Loucy (cell line): Measurements from ENCODE around the gene TBCEL.
"Not testable (repeated sequence)": the region's sequence is repeated elsewhere in the genome, so short reads cannot be mapped to it uniquely, and the experiment has no call there.

ENCODE experiments used
- H2AFZ ChIP-seq: fragments of 200-600 bp; sonication (generic); 2 replicates; pipeline ENCODE4 v1.6.0; 2016; ENCODE audit warnings: antibody characterized with exemption, mild to moderate bottlenecking, low read length, moderate library complexity
- H3F3A ChIP-seq: fragments of 200-600 bp; 2 replicates; pipeline ENCODE4 v1.6.0; 2016; ENCODE audit warnings: antibody characterized with exemption, low read depth, mild to moderate bottlenecking
- H3K27me3 ChIP-seq: fragments of 200-600 bp; sonication (generic); 2 replicates; pipeline ENCODE4 v1.6.1; 2014; ENCODE audit warnings: low read length, mild to moderate bottlenecking; ENCODE audit not compliant: insufficient read depth, poor library complexity, severe bottlenecking
- H3K36me3 ChIP-seq: fragments of 200-600 bp; sonication (generic); 2 replicates; pipeline ENCODE4 v1.6.1; 2016; ENCODE audit warnings: low read length; ENCODE audit not compliant: insufficient read depth
- H3K4me1 ChIP-seq: fragments of 200-600 bp; sonication (generic); 2 replicates; pipeline ENCODE4 v1.5.1; 2014; ENCODE audit warnings: low read length, mild to moderate bottlenecking; ENCODE audit not compliant: insufficient read depth, poor library complexity, severe bottlenecking
- H3K4me2 ChIP-seq: fragments of 200-600 bp; sonication (generic); 2 replicates; pipeline ENCODE4 v1.6.0; 2014; ENCODE audit warnings: antibody characterized with exemption, low read length, low read depth, mild to moderate bottlenecking; ENCODE audit not compliant: poor library complexity, severe bottlenecking
- H3K4me3 ChIP-seq: fragments of 200-600 bp; sonication (generic); 2 replicates; pipeline ENCODE4 v1.5.1; 2014; ENCODE audit warnings: low read length, mild to moderate bottlenecking, mixed read lengths; ENCODE audit not compliant: poor library complexity, severe bottlenecking
- H3K79me2 ChIP-seq: fragments of 200-600 bp; sonication (generic); 2 replicates; pipeline ENCODE4 v1.6.1; 2014; ENCODE audit warnings: low read length; ENCODE audit not compliant: insufficient read depth
- H3K9ac ChIP-seq: fragments of 200-600 bp; sonication (generic); 2 replicates; pipeline ENCODE4 v1.6.0; 2014; ENCODE audit warnings: mild to moderate bottlenecking, low read depth, low read length, moderate library complexity; ENCODE audit not compliant: poor library complexity, severe bottlenecking
- H3K9me2 ChIP-seq: fragments of 200-600 bp; sonication (generic); replicated peaks from 2 replicates; pipeline ENCODE4 v1.6.1; 2016; ENCODE audit warnings: low read depth, low read length, mixed read lengths
- H3K9me3 ChIP-seq: fragments of 200-600 bp; sonication (generic); 2 replicates; pipeline ENCODE4 v1.6.1; 2014; ENCODE audit warnings: mild to moderate bottlenecking, antibody characterized with exemption, low read length, low read depth; ENCODE audit not compliant: insufficient read depth
- H4K20me1 ChIP-seq: fragments of 200-600 bp; sonication (generic); 2 replicates; pipeline ENCODE4 v1.6.0; 2014; ENCODE audit warnings: antibody characterized with exemption, low read length, mild to moderate bottlenecking; ENCODE audit not compliant: insufficient read depth, poor library complexity, severe bottlenecking
- CTCF ChIP-seq: fragments of 200-600 bp; sonication (generic); conservative IDR thresholded peaks from 2 replicates; pipeline ENCODE4 v1.5.1; 2014; ENCODE audit warnings: mild to moderate bottlenecking, antibody characterized with exemption, low read length
- EZH2phosphoT487 ChIP-seq: fragments of 200-600 bp; IDR thresholded peaks from 2 replicates; pipeline ENCODE4 v1.6.1; 2018; ENCODE audit warnings: antibody characterized with exemption, mild to moderate bottlenecking, moderate library complexity, borderline replicate concordance

Gene TBCEL

DNA sequence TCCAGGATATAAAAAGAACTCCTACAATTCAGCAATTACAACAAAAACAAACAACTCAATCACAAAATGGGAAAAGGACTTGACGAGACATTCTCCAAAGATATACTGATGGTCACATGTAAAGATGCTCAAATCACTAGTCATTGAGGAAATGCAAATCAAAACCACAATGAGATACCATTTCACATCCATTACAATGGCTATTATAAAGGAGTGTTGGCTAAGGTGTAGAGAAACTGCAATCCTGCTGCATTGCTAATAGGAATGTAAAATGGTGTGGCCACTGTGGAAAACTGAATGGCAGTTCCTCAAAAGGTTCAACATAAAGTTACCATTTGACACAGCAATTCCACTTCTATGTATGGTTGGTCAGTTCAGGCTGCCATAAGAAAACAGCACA lies 11.8 kb upstream of the TBCEL start:
- Histone ChIP-seq H3K79me2 (no peaks in the 10 kb centered on the region), H2AFZ (no peak overlapping the region), H3K9ac (no peak overlapping the region), H3K4me1 (no peaks in the 10 kb centered on the region), H4K20me1 (no peaks in the 10 kb centered on the region), H3K36me3 (no peaks in the 10 kb centered on the region), H3K9me3 (no peaks in the 10 kb centered on the region), H3K27me3 (no peaks in the 10 kb centered on the region), H3F3A (no peaks in the 10 kb centered on the region), H3K9me2 (no peaks in the 10 kb centered on the region), H3K4me3 (no peak overlapping the region), H3K4me2 (no peak overlapping the region)
- TF ChIP-seq EZH2phosphoT487: no peak
- TF ChIP-seq CTCF: no peak

DNA sequence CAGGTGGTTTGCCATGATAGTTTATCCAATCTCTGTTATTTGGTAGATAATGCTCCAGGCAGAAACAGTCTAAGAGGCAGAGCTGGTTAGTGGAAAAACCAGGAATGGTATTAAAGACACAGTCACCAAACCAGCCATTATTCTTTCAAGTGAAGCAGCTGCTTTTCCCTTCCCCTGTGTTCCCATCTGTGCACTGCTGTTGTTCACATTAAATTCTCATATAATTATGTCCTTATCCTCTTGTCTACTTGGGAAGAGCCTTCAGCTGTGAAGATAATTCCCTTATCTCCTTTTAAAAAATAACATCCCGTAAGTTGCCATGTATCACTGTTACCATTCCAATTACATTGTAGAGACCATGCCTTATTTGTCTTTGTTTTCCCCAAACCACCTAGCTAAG lies 5.2 kb upstream of the TBCEL start:
- H3K36me3 ChIP-seq: no peaks in the 10 kb centered on the region
- H3F3A ChIP-seq: no peaks in the 10 kb centered on the region
- H3K9ac ChIP-seq: no peak overlapping the region
- no peaks in the 10 kb centered on the region for H3K27me3 ChIP-seq
- H3K9me3 ChIP-seq: no peaks in the 10 kb centered on the region
- H3K9me2 ChIP-seq: no peaks in the 10 kb centered on the region
- H3K4me2 ChIP-seq: no peak overlapping the region
- no peaks in the 10 kb centered on the region for H3K79me2 ChIP-seq
- no peaks in the 10 kb centered on the region for H4K20me1 ChIP-seq
- no peak overlapping the region for H3K4me3 ChIP-seq
- H3K4me1 ChIP-seq: no peaks in the 10 kb centered on the region
- no peak overlapping the region for H2AFZ ChIP-seq
- no peak for TF ChIP-seq CTCF
- TF ChIP-seq EZH2phosphoT487: no peak

DNA sequence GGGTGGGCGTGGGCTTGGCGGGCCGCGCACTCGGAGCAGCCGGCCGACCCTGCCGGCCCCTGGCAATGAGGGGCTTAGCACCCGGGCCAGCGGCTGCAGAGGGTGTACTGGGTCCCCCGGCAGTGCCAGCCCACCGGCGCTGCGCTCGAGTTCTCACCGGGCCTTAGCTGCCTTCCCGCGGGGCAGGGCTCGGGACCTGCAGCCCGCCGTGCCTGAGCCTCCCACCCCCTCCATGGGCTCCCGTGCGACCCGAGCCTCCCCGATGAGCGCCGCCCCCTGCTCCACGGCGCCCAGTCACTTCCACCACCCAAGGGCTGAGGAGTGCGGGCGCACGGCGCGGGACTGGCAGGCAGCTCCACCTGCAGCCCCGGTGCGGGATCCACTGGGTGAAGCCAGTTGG lies 2.2 kb upstream of the TBCEL start:
- H3K4me1 ChIP-seq: peaks cover 24% of the 10 kb centered on the region
- H3K9ac ChIP-seq, H3K9me3 ChIP-seq, H3K36me3 ChIP-seq, H3K27me3 ChIP-seq, H3K9me2 ChIP-seq, H3F3A ChIP-seq, H2AFZ ChIP-seq, H3K4me3 ChIP-seq, H3K4me2 ChIP-seq: not testable (repeated sequence)
- peaks cover 26% of the 10 kb centered on the region for H3K79me2 ChIP-seq
- H4K20me1 ChIP-seq: peaks cover 25% of the 10 kb centered on the region

GRCh38 chr11:121024989-121025388 lies 1.1 kb downstream of the TBCEL start:
- Histone ChIP-seq H4K20me1 (peaks cover 29% of the 10 kb centered on the region), H3K9me3 (no peaks in the 10 kb centered on the region), H2AFZ (no peak overlapping the region), H3K4me3 (peak overlapping the region; percentile 98), H3K79me2 (peaks cover 37% of the 10 kb centered on the region), H3K4me1 (peaks cover 35% of the 10 kb centered on the region), H3K36me3 (no peaks in the 10 kb centered on the region), H3F3A (no peaks in the 10 kb centered on the region), H3K9ac (peak overlapping the region; percentile 92), H3K27me3 (no peaks in the 10 kb centered on the region), H3K4me2 (peak overlapping the region; percentile 99), H3K9me2 (no peaks in the 10 kb centered on the region)
- no peak for TF ChIP-seq EZH2phosphoT487
